Activated T-cell treated with anti-CD3 and anti-CD28 coated beads, Interleukin-2, amount 50 U/mL, for 4 hours (primary cell): ENCODE data around the gene GRK3. TPM values are rescaled to one million over a fixed set of nuclear protein-coding genes. Genes with fewer than 3 reads are reported as not detected.

Experiments
- ATAC-seq, 2 donors: fragments of 200-7000 bp; cut with Tn5 transposase; one replicate each; pipeline ENCODE4 v1.10.0; 2021
- DNase-seq: peaks from one replicate; pipeline ENCODE4 v3.0.0-alpha.2; 2020
- H3K27me3 Mint-ChIP-seq: one replicate; pipeline ENCODE4 v1.8.0; 2021; ENCODE audit warnings: low read depth, mixed read lengths
- H3K36me3 Mint-ChIP-seq: one replicate; pipeline ENCODE4 v1.8.0; 2022; ENCODE audit warnings: mixed read lengths; ENCODE audit not compliant: insufficient read depth
- H3K4me1 Mint-ChIP-seq: one replicate; pipeline ENCODE4 v1.8.0; 2021; ENCODE audit warnings: low read depth, mixed read lengths
- H3K4me3 Mint-ChIP-seq: one replicate; pipeline ENCODE4 v1.8.0; 2021; ENCODE audit warnings: mild to moderate bottlenecking, moderate library complexity, mixed read lengths
- H3K9me3 Mint-ChIP-seq: one replicate; pipeline ENCODE4 v1.8.0; 2021; ENCODE audit warnings: mixed read lengths
- total RNA-seq, 3 donors: library from RNA; stranded (reverse); gene quantifications; one replicate each; pipeline ENCODE4 v1.2.1, GENCODE V29; 2021

Gene GRK3
- total RNA-seq, 3 donors from 2014 or later, result 5.2 to 6.7 (median 5.3) TPM

DNA sequence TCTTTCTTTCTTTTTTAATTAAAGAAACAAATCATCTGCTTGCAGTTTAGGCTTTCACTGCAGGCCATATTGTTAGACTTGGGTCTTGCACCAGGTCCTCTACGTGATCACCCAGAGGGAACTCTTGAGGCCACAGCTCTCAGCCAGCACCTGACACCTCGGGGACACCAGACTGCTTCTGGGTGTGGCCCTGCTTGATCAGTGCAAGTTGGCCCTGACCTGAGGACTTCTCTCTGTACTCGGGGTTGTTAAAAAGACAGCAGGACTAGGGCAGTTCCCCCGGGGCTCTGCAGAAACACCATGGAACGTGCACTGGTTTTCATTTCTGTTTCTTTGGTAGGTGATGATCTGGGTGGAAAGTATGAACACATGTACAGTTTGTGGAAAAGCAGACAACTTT is 126.3 kb downstream of the GRK3 start:
- H3K36me3 Mint-ChIP-seq, result peaks cover 3% of the 10 kb centered on the region
- no peaks in the 10 kb centered on the region for H3K27me3 Mint-ChIP-seq

DNA sequence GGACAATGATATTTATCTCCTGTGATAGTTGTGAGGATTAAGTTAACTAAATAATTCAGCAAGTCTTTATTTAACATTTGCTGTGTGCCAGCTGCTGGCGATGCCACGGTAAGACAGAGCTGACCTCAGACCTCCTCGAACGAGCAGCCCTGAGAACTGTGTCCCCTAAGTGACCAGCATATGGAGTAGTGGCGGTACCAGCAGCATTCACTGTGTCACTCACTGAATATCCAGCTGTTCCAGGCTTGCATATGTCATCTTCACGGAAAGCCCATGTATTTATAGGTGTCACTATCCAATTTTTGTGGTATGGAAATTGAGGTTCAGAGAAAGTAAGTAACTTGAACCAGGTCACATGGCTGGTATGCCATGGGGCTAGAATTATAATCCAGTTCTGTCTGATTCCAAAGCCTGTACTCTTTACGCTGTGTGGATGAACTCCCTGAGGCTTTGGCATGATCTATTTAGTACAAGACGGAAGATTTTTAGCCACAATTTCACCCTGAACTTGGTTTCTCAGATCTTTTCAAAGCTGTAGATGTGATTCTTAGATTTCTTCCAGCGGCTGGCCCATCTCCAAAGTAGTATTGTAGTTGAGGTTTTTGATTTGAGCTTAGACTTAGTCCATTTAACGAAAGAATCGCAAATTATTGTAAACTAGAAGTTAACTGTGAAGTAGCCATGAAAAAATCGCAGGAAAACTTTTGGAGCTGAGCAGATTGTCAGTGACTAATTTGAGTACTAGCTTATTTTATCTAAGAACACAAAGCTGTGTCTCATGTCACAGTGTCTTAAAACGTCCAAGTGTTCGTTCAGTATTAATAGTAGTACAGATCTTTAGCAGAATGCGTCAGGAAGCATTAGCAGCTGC is 128.2 kb downstream of the GRK3 start:
- no peaks in the 10 kb centered on the region for H3K36me3 Mint-ChIP-seq
- H3K27me3 Mint-ChIP-seq, result no peaks in the 10 kb centered on the region
- no peak for DNase-seq
- H3K4me1 Mint-ChIP-seq, result no peaks in the 10 kb centered on the region
- no peak for ATAC-seq
- no peak overlapping the region for H3K4me3 Mint-ChIP-seq
- no peaks in the 10 kb centered on the region for H3K9me3 Mint-ChIP-seq

More for the DNA sequence above, 126.3 kb downstream of the GRK3 start:
- DNase-seq (no peak), ATAC-seq (no peak)
- Mint-ChIP-seq H3K4me3 (no peak overlapping the region), H3K4me1 (no peaks in the 10 kb centered on the region), H3K9me3 (no peaks in the 10 kb centered on the region)

DNA sequence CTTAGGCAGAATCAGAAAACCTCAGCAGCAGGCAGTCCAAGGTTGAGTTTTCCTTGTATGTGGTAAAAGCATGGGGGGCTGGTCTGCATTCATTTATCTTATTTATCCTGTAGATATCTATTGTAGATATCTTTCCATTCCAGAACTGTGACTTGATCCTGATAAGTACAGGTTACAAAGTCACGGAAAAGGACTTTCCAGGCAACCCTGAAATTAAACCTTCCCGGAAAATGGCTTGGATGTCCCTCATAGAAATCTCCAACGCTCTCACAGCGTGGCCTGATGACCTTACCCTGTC is 128.7 kb downstream of the GRK3 start:
- ATAC-seq (no peak), DNase-seq (no peak)
- Mint-ChIP-seq H3K4me1 (no peaks in the 10 kb centered on the region), H3K27me3 (no peaks in the 10 kb centered on the region), H3K4me3 (no peak overlapping the region), H3K9me3 (no peaks in the 10 kb centered on the region), H3K36me3 (no peaks in the 10 kb centered on the region)

DNA sequence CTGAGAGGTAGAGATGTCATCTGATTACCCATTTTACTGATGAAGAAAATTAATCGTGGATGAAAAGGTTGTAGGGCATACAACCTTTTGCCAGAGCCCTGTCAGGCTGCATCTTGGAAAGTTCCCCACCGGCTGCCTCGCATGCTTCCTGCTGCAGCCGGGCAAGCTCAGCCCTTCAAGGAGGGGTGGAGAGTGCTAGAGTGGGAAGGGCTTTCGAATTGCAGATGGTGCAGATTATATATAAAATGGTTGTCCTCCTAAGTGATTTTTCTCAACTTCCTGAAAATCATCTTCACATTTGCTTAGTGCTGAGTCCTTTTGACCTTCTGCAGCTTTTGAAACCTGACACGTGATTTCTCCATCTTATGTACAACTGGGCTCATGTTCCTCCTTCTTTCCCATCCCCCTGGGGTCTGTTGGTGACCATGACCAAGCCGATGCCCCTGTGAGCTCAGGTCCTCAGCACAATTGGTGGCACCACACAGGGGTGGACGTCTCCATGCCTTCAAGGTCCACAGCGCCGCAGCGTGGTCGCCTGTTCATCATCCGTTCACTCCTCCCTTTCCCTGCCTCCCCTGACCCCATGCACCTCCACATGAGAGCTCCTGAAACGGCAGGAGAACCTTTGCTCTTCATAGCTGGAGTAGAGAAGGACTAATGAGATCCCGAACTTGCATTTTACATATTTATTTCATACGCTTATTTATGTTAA is 129.9 kb downstream of the GRK3 start:
- H3K27me3 Mint-ChIP-seq, result no peaks in the 10 kb centered on the region
- no peaks in the 10 kb centered on the region for H3K4me1 Mint-ChIP-seq
- DNase-seq (no peak), ATAC-seq (no peak)
- no peak overlapping the region for H3K4me3 Mint-ChIP-seq
- no peaks in the 10 kb centered on the region for H3K36me3 Mint-ChIP-seq
- H3K9me3 Mint-ChIP-seq, result no peaks in the 10 kb centered on the region

DNA sequence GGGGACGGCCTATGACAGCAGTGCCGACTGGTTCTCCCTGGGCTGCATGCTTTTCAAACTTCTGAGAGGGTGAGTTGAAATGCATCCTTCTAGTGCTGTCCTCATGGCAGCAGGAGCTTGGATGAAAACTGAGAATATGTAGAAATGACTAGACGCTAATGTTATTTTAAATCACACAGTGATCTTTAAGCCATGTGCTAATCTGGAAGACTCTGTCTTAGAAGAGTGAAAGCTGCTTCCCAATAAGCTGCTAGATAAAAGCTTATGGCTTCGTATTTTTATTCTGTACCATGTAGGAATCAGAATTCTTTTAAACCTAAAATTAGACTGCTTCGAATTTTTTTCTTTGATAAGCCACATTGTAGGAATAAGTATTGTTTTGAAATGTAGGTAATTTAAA is 130.7 kb downstream of the GRK3 start:
- H3K4me3 Mint-ChIP-seq, result no peak overlapping the region
- ATAC-seq (no peak), DNase-seq (no peak)
- H3K36me3 Mint-ChIP-seq, result peaks cover 3% of the 10 kb centered on the region
- H3K27me3 Mint-ChIP-seq, result no peaks in the 10 kb centered on the region
- no peaks in the 10 kb centered on the region for H3K9me3 Mint-ChIP-seq
- H3K4me1 Mint-ChIP-seq, result no peaks in the 10 kb centered on the region

DNA sequence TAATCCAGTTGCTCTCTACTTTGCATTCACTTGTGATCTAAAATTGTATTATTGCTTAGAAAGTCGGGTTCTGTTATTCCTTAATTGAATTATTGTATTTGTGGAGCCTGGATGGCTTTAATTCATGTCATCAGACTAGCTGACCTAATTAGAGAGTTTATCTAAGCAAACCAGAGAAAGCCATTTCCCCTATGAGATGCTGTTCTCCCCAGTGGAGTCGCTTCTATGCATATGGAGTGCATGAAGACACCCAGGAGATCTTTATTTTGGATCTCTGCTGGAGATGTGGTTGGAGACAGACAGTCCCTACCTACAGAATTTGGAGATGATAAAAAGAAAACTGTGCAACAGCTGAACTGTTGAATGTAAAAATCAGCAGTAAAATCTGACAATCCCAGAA is 132.3 kb downstream of the GRK3 start:
- Mint-ChIP-seq H3K4me1 (no peaks in the 10 kb centered on the region), H3K36me3 (peaks cover 5% of the 10 kb centered on the region), H3K9me3 (no peaks in the 10 kb centered on the region), H3K27me3 (no peaks in the 10 kb centered on the region), H3K4me3 (no peak overlapping the region)
- DNase-seq (no peak), ATAC-seq (no peak)

DNA sequence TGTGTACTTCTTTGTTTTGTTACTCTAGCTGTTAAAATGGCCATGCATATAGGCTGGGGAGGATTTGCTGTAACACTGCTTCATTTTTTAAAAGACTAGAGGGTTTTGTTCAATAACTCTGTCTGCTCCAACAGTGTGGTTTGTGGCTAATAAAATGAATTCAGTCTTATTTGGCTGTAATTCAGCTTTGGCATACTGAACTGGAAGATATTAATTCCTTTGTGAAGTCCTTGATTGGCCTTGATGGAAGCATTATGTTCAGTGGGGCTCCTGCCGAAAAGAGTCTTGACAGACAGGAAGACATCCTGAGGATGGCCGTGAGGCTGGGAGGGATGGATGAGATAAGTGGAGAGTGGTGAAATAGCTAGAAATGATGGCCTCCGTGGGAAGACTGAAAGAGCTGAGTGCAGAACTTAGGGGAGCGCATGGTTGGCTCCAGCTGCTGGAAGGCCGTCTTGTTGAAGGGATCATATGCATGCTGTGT is 132.7 kb downstream of the GRK3 start:
- H3K36me3 Mint-ChIP-seq, result peaks cover 5% of the 10 kb centered on the region
- H3K4me1 Mint-ChIP-seq, result no peaks in the 10 kb centered on the region
- H3K9me3 Mint-ChIP-seq, result no peaks in the 10 kb centered on the region
- H3K4me3 Mint-ChIP-seq, result no peak overlapping the region
- DNase-seq, result no peak
- H3K27me3 Mint-ChIP-seq, result no peaks in the 10 kb centered on the region
- no peak for ATAC-seq

DNA sequence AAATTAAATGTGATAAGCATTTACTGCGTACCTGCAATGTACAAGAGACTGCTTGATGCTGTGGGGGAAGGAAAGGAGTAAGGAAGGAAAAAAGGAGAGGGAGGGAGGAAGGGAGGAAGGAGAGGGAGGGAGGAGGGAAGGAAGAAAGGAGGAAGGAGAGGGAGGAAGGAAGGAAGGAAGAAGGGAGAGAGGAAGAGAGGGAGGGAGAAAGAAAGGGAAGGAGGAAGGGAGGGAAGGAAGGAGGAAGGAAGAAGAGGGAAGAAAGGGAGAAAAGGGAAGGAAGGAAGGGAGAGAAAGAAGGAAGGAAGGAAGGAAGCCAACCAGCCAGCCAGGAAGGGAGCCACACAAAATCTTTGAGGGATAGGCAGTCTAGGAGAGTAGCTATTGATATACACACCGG is 133.5 kb downstream of the GRK3 start:
- no peaks in the 10 kb centered on the region for H3K9me3 Mint-ChIP-seq
- no peaks in the 10 kb centered on the region for H3K27me3 Mint-ChIP-seq

DNA sequence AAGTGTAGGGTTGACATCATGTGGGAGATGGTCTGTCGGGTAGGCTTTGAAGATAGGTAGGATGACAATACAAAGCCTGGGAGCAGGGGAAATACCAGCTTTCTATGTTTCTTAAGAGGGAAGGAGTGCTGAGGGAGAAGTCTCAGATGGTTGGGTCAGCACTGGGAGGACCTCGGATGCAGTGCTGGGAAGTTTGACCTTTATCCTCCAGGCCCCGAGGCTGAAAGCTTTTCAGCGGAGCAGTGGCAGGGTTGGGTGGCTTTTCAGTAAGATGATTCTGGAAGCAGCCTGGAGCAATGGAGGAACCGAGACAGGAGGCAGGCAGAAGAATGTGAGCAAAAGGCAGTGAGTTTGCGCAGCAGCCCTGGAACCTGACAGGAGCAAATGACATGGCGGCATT is 134.0 kb downstream of the GRK3 start:
- Mint-ChIP-seq H3K4me3 (no peak overlapping the region), H3K27me3 (no peaks in the 10 kb centered on the region), H3K36me3 (peaks cover 5% of the 10 kb centered on the region), H3K4me1 (peaks cover 3% of the 10 kb centered on the region), H3K9me3 (no peaks in the 10 kb centered on the region)
- DNase-seq, result no peak
- ATAC-seq, result no peak

More for the DNA sequence above, 133.5 kb downstream of the GRK3 start:
- ATAC-seq (no peak), DNase-seq (no peak)
- peaks cover 1% of the 10 kb centered on the region for H3K4me1 Mint-ChIP-seq
- H3K36me3 Mint-ChIP-seq, result peaks cover 5% of the 10 kb centered on the region
- no peak overlapping the region for H3K4me3 Mint-ChIP-seq

DNA sequence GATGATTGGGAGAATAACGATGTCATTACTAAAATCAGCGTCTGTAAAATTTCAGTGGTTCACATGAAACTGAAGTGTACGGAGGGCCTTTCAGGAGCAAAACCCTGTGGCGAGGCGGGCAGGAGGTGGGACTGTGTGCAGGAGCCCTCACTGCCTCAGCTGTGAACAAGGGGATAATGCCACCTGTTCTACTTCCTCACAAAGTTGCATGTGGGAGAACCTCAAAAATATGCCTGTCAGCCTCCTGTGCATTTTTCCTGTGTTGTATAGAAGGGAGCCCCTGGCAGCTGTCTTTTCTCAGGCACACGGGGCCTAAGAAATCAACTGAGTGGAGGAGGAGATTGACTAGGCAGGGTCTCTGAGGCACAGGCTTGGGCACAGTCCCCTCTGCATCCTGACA is 134.5 kb downstream of the GRK3 start:
- Mint-ChIP-seq H3K9me3 (no peaks in the 10 kb centered on the region), H3K27me3 (no peaks in the 10 kb centered on the region), H3K36me3 (peaks cover 5% of the 10 kb centered on the region), H3K4me3 (no peak overlapping the region), H3K4me1 (peaks cover 3% of the 10 kb centered on the region)
- DNase-seq (no peak), ATAC-seq (no peak)

DNA sequence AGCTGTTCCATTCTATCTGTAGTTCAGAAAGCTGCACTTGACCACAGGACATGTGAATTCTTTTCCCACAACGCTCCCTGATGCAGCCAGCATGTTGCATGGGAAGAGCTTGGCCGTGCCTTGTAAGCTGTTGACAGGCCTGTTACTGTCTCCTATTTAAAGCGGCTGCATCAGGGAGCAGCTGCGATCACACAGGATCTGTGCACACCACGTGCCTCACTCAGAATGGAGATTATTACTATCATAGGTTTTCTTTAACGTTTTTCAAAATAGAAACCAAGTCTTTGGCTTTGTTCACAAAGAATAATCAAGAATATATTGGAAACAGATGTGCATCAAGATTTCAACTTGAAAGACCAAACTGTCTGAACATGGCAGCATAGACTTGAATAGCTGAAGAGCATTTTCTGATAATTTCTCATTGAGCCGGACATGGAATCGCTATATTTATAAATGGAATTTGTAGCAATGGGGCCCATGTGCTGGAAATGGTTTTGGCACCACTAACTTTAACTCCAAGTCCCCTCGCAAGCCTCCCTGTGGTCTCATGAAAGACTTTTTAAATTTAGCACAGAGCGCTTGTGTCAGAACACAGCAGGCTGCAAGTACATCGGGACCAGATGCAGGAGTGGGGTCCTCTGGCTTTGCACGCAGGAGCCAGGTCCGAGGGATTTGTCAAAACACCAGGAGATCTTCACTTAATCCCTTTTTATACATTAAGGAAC is 136.7 kb downstream of the GRK3 start:
- Mint-ChIP-seq H3K27me3 (no peaks in the 10 kb centered on the region), H3K36me3 (peaks cover 5% of the 10 kb centered on the region), H3K4me1 (peaks cover 3% of the 10 kb centered on the region), H3K4me3 (no peak overlapping the region), H3K9me3 (no peaks in the 10 kb centered on the region)
- DNase-seq, result no peak
- no peak for ATAC-seq

DNA sequence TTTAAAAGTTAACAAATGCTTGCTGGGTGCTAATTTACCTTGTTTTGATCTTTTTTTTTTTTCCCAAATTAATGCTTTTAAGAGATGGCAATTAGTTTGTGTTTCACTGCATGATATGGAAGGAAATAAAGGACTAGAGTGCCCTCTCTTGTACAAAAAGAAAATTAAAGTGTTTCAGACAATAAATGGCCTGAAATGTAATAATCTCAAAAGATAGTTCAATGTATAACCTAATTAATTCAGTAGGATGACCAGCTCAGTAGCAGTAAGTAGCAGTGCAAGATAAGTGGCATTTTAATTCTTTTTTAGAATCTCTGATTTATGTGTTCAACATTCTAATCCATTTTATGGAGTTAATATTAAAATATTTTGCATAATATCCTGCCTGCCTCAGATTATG is 137.6 kb downstream of the GRK3 start:
- Mint-ChIP-seq H3K4me3 (no peak overlapping the region), H3K9me3 (no peaks in the 10 kb centered on the region), H3K27me3 (no peaks in the 10 kb centered on the region), H3K4me1 (peaks cover 3% of the 10 kb centered on the region), H3K36me3 (peaks cover 5% of the 10 kb centered on the region)
- ATAC-seq, result no peak
- DNase-seq, result no peak

DNA sequence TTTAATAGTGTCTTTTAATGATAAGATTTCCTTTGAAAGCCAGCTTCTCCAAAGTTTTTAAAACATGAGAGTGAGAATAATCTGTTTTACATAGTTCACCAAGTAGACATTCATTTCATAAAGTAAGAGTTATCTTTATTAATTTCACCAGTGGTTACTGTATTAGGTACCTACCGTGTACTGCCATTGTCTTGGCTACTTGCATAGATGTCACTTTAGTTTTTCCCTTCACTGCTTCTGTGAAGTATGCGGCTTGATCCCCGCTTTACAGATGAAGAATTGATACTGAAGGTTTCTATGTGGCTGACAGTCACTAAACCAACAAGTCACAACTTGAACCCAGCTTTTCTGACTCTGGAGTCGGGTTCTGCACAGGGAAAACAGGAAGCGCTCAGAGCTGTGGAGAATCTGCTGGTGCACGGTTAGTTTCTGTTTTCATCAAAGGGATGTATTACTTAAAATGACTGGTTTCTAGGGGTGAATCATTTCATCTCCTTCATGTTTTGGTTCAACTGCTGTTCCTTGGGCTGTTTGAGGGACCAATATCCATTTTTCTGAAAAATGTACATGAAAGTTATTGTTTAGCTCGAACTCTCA is 138.2 kb downstream of the GRK3 start:
- H3K4me1 Mint-ChIP-seq, result peaks cover 3% of the 10 kb centered on the region
- H3K9me3 Mint-ChIP-seq, result no peaks in the 10 kb centered on the region
- H3K27me3 Mint-ChIP-seq, result no peaks in the 10 kb centered on the region
- no peak overlapping the region for H3K4me3 Mint-ChIP-seq
- DNase-seq (no peak), ATAC-seq (peak in 1 of 2 donors; percentile 69)
- H3K36me3 Mint-ChIP-seq, result peaks cover 5% of the 10 kb centered on the region

DNA sequence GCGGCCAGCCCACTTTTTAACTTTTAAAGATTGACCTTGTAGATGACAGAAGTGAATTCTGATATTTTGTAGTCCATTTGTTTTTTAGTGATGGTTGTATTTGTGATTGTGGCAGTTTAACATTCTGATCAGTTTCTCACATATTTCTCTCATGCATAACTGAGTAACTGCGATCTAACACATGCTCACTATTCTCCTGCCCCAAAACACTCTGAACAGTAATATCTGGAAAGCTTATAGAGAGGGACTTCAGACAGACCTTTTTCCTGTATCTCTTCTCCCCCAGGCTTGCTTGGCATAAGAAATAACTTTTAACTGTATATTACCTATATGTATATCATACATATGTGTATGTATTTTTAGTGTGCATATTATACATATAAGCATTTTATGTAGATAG is 140.2 kb downstream of the GRK3 start:
- no peaks in the 10 kb centered on the region for H3K27me3 Mint-ChIP-seq
- H3K4me3 Mint-ChIP-seq, result no peak overlapping the region
- H3K36me3 Mint-ChIP-seq, result peaks cover 5% of the 10 kb centered on the region
- DNase-seq, result no peak
- ATAC-seq, result no peak
- peaks cover 3% of the 10 kb centered on the region for H3K4me1 Mint-ChIP-seq
- H3K9me3 Mint-ChIP-seq, result no peaks in the 10 kb centered on the region
